HCT116 (cell line): Measurements from ENCODE around the gene WDR27. TPM values are rescaled to one million over a fixed set of nuclear protein-coding genes. Genes with fewer than 3 reads are reported as not detected.

Experiments
- ATAC-seq: fragments of 200-7000 bp; cut with Tn5 transposase; 2 replicates; pipeline ENCODE4 v1.9.1; 2020; ENCODE audit warnings: mild to moderate bottlenecking, moderate library complexity
- BruUV-seq: library from RNA; stranded (reverse); fragments of 400-500 nt; replicated peaks from 2 replicates; lab custom pipeline; 2021; lab: Mats Ljungman, UMichigan
- CTCF ChIA-PET: fragments of 300-600 bp; sonication (Branson Sonifier 250); formaldehyde crosslinking; loops from one replicate; lab custom pipeline; 2021; ENCODE audit warnings: antibody characterized with exemption; lab: Charles Lee
- POLR2A ChIA-PET: fragments of 300-600, 350-600 bp; sonication (Branson Sonifier 250); formaldehyde crosslinking; loops from one replicate; lab custom pipeline; 2021; ENCODE audit warnings: antibody characterized with exemption; lab: Charles Lee
- RAD21 ChIA-PET, 2 experiments: fragments of 300-600 bp; sonication (Branson Sonifier 250); formaldehyde crosslinking; loops; one replicate each; lab custom pipeline; 2023; ENCODE audit warnings: low total read pairs in 2 of 2; ENCODE audit not compliant: uncharacterized antibody in 2 of 2, unreplicated experiment in 2 of 2, low non-redundant PET in 1 of 2; lab: Charles Lee
- DNase-seq: peaks from one replicate; pipeline ENCODE4 v3.0.0-alpha.2; 2010; ENCODE audit warnings: low read depth, low spot score
- H2AFZ ChIP-seq: fragments of 200-600 bp; shearing (Covaris generic), sonication (generic); 2 replicates; pipeline ENCODE4 v1.6.1; 2017; ENCODE audit warnings: low read depth, mixed run types, mixed read lengths, antibody characterized with exemption, low read length; ENCODE audit not compliant: poor library complexity, severe bottlenecking
- H3K27ac ChIP-seq: 2 replicates; pipeline ENCODE4 v1.5.1; 2012; ENCODE audit warnings: low read depth, low read length
- H3K27me3 ChIP-seq: fragments of 200-600 bp; sonication (generic); 2 replicates; pipeline ENCODE4 v1.6.1; 2016; ENCODE audit warnings: mixed run types, low read length, mixed read lengths; ENCODE audit not compliant: insufficient read depth
- H3K36me3 ChIP-seq, 2 experiments: fragments of 200-500 bp in 1 of 2; fragments of 200-600 bp in 1 of 2; sonication (Bioruptor generic) in 1 of 2; sonication (generic) in 1 of 2; 2 replicates each; pipeline versions ENCODE4 v1.5.1 to v1.6.1; 2014 to 2016; ENCODE audit warnings: low read length in 2 of 2, inconsistent platforms in 1 of 2, mixed read lengths in 1 of 2, mixed run types in 1 of 2; ENCODE audit not compliant: insufficient read depth in 2 of 2, control insufficient read depth in 1 of 2
- H3K4me1 ChIP-seq, 2 experiments: fragments of 200-600 bp in 1 of 2; sonication (generic) in 1 of 2; 2 replicates each; pipeline versions ENCODE4 v1.5.1 to v1.6.1; 2012 to 2017; ENCODE audit warnings: low read length in 2 of 2, inconsistent platforms in 1 of 2, mild to moderate bottlenecking in 1 of 2, mixed read lengths in 1 of 2, mixed run types in 1 of 2, moderate library complexity in 1 of 2; ENCODE audit not compliant: insufficient read depth in 2 of 2, control insufficient read depth in 1 of 2
- H3K4me2 ChIP-seq: fragments of 200-600 bp; sonication (generic); 2 replicates; pipeline ENCODE4 v1.6.1; 2017; ENCODE audit warnings: mixed run types, low read length, mixed read lengths
- H3K4me3 ChIP-seq, 2 experiments: fragments of 200-600 bp in 1 of 2; sonication (generic) in 1 of 2; replicated peaks in 1 of 2; 2 replicates each; pipeline ENCODE4 v1.5.1; 2011 to 2016; ENCODE audit warnings: low read length in 2 of 2, control low read depth in 1 of 2, low read depth in 1 of 2, mild to moderate bottlenecking in 1 of 2, mixed read lengths in 1 of 2, mixed run types in 1 of 2
- H3K79me2 ChIP-seq: fragments of 200-600 bp; sonication (generic); 2 replicates; pipeline ENCODE4 v1.6.1; 2017; ENCODE audit warnings: mild to moderate bottlenecking, mixed run types, low read length, moderate library complexity, mixed read lengths; ENCODE audit not compliant: insufficient read depth
- H3K9ac ChIP-seq: fragments of 200-600 bp; sonication (generic); 2 replicates; pipeline ENCODE4 v1.6.1; 2016; ENCODE audit warnings: low read length, mixed read lengths
- H3K9me2 ChIP-seq: fragments of 200-600 bp; sonication (generic), shearing (Covaris generic); 2 replicates; pipeline ENCODE4 v1.6.1; 2017; ENCODE audit warnings: mixed run types, mild to moderate bottlenecking, moderate library complexity; ENCODE audit not compliant: insufficient read depth
- H3K9me3 ChIP-seq, 2 experiments: fragments of 200-500 bp in 1 of 2; fragments of 200-600 bp in 1 of 2; sonication (Bioruptor generic) in 1 of 2; sonication (generic) in 1 of 2; 2 replicates each; pipeline ENCODE4 v1.6.1; 2014 to 2017; ENCODE audit warnings: low read length in 2 of 2, mixed read lengths in 2 of 2, inconsistent platforms in 1 of 2, low read depth in 1 of 2, mild to moderate bottlenecking in 1 of 2, mixed run types in 1 of 2, moderate library complexity in 1 of 2; ENCODE audit not compliant: control insufficient read depth in 1 of 2, insufficient read depth in 1 of 2
- H4K20me1 ChIP-seq: fragments of 200-600 bp; sonication (generic), shearing (Covaris generic); 2 replicates; pipeline ENCODE4 v1.6.1; 2017; ENCODE audit warnings: mixed run types, mild to moderate bottlenecking, moderate library complexity; ENCODE audit not compliant: insufficient read depth
- ATF3 ChIP-seq: IDR thresholded peaks from 2 replicates; pipeline ENCODE4 v1.6.1; 2012
- CBX3 ChIP-seq: IDR thresholded peaks from 2 replicates; pipeline ENCODE4 v1.6.1; 2012; ENCODE audit warnings: low read depth
- CEBPB ChIP-seq: IDR thresholded peaks from 2 replicates; pipeline ENCODE4 v1.6.1; 2012; ENCODE audit warnings: low read depth
- CTCF ChIP-seq, 3 experiments: fragments of 200-600 bp in 1 of 3; sonication (generic) in 1 of 3; IDR thresholded peaks in 2 of 3; conservative IDR thresholded peaks in 1 of 3; 2 replicates each; pipeline ENCODE4 v1.5.1; 2012 to 2017; ENCODE audit warnings: low read depth in 2 of 3, low read length in 2 of 3, antibody characterized with exemption in 1 of 3, borderline replicate concordance in 1 of 3, control low read depth in 1 of 3, mild to moderate bottlenecking in 1 of 3, mixed read lengths in 1 of 3, mixed run types in 1 of 3, moderate library complexity in 1 of 3; ENCODE audit not compliant: insufficient read depth in 1 of 3
- EGR1 ChIP-seq: IDR thresholded peaks from 2 replicates; pipeline ENCODE4 v1.6.1; 2012; ENCODE audit warnings: low read depth
- ELF1 ChIP-seq: IDR thresholded peaks from 2 replicates; pipeline ENCODE4 v1.6.1; 2012; ENCODE audit warnings: low read depth, borderline replicate concordance
- EZH2 ChIP-seq: fragments of 200-600 bp; sonication (generic); IDR thresholded peaks from 2 replicates; pipeline ENCODE4 v1.6.1; 2017; ENCODE audit warnings: antibody characterized with exemption, mixed run types
- EZH2phosphoT487 ChIP-seq: fragments of 200-600 bp; IDR thresholded peaks from 2 replicates; pipeline ENCODE4 v1.6.1; 2018; ENCODE audit warnings: antibody characterized with exemption, borderline replicate concordance
- FOSL1 ChIP-seq: IDR thresholded peaks from 2 replicates; pipeline ENCODE4 v1.6.1; 2012; ENCODE audit warnings: low read depth
- JUND ChIP-seq: IDR thresholded peaks from 2 replicates; pipeline ENCODE4 v1.6.1; 2012
- POLR2A ChIP-seq: IDR thresholded peaks from 2 replicates; pipeline ENCODE4 v1.7.0; 2011; ENCODE audit warnings: borderline replicate concordance; ENCODE audit not compliant: insufficient read depth, insufficient read length; ENCODE audit errors: extremely low read depth
- POLR2AphosphoS5 ChIP-seq: IDR thresholded peaks from 2 replicates; pipeline ENCODE4 v1.6.1; 2011; ENCODE audit warnings: mild to moderate bottlenecking, low read depth, low read length, moderate library complexity
- RAD21 ChIP-seq: IDR thresholded peaks from 2 replicates; pipeline ENCODE4 v1.6.1; 2012; ENCODE audit warnings: low read depth, mild to moderate bottlenecking
- REST ChIP-seq: IDR thresholded peaks from 2 replicates; pipeline ENCODE4 v1.6.1; 2012; ENCODE audit warnings: low read depth
- SIN3A ChIP-seq: IDR thresholded peaks from 2 replicates; pipeline ENCODE4 v1.6.1; 2012; ENCODE audit warnings: low read depth
- SP1 ChIP-seq: IDR thresholded peaks from 2 replicates; pipeline ENCODE4 v1.6.1; 2012; ENCODE audit warnings: low read depth
- ZBTB33 ChIP-seq: IDR thresholded peaks from 2 replicates; pipeline ENCODE4 v1.6.1; 2011; ENCODE audit warnings: mild to moderate bottlenecking, low read length, moderate library complexity; ENCODE audit not compliant: insufficient replicate concordance; ENCODE audit errors: extremely low read depth
- ZFX ChIP-seq: fragments of 450-650 bp; IDR thresholded peaks from 2 replicates; pipeline ENCODE4 v1.6.1; 2017
- ZNF274 ChIP-seq: fragments of 200-500 bp; sonication (Bioruptor generic); IDR thresholded peaks from 2 replicates; pipeline ENCODE4 v1.6.1; 2014; ENCODE audit warnings: mild to moderate bottlenecking, low read depth, low read length, inconsistent platforms
- intact Hi-C: fragments of 100-400 bp; cut with micrococcal nuclease; formaldehyde crosslinking; loops from 2 replicates; pipeline ENCODE4 v1.10.0; 2022
- total RNA-seq: library from RNA; stranded (reverse); gene quantifications from one replicate; pipeline ENCODE4 v1.2.1, GENCODE V29; 2021; ENCODE audit not compliant: unreplicated experiment

Gene WDR27
- total RNA-seq, 1 experiment from 2014 or later, result 60.6 TPM

GRCh38 chr6:169534039-169534421 lies 167.8 kb downstream of the WDR27 start:
- no peak overlapping the region for H3K27ac ChIP-seq
- H3K36me3 ChIP-seq, result no peaks in the 10 kb centered on the region
- RAD21 ChIA-PET, result no interaction called here
- DNase-seq (no peak), ATAC-seq (no peak)
- no peaks in the 10 kb centered on the region for H3K9me2 ChIP-seq
- intact Hi-C loops, result no loop called here
- POLR2A ChIA-PET, result no interaction called here
- H3K4me2 ChIP-seq, result no peak overlapping the region
- no TSS peak for BruUV-seq
- no peak for TF ChIP-seq EZH2phosphoT487
- TF ChIP-seq POLR2A, result no peak
- TF ChIP-seq REST, result no peak
- no peak for TF ChIP-seq ELF1
- no peak for TF ChIP-seq CTCF (IDR thresholded peaks at IDR 0.05 in 2 of 3, conservative IDR thresholded peaks at IDR 0.05 in 1 of 3; ENCODE audit: borderline replicate concordance in 1 of 3, insufficient read depth in 1 of 3, low read depth in 2 of 3, low read length in 2 of 3)
- no peak for TF ChIP-seq ATF3
- TF ChIP-seq ZBTB33, result no peak
- no peak for TF ChIP-seq CBX3
- no peak for TF ChIP-seq SIN3A
- TF ChIP-seq CEBPB, result no peak
- TF ChIP-seq SP1, result no peak
- no peak for TF ChIP-seq ZFX
- TF ChIP-seq JUND, result no peak
- TF ChIP-seq POLR2AphosphoS5, result no peak
- TF ChIP-seq EZH2, result no peak
- TF ChIP-seq FOSL1, result no peak
- TF ChIP-seq RAD21, result no peak
- TF ChIP-seq EGR1, result no peak
- TF ChIP-seq ZNF274, result no peak
- no peak overlapping the region for H2AFZ ChIP-seq
- no peak overlapping the region for H3K9ac ChIP-seq
- no peak overlapping the region for H3K4me3 ChIP-seq
- no peaks in the 10 kb centered on the region for H3K4me1 ChIP-seq
- H3K27me3 ChIP-seq, result no peaks in the 10 kb centered on the region
- peaks cover 7 to 11% of the 10 kb centered on the region in 2 experiments; a peak in 2 of 4 replicates for H3K9me3 ChIP-seq
- H3K79me2 ChIP-seq, result no peaks in the 10 kb centered on the region
- H4K20me1 ChIP-seq, result no peaks in the 10 kb centered on the region
- CTCF ChIA-PET, result no interaction called here
